Measurements from ENCODE around the gene FAM216B.

The FAM216B gene

GRCh38 chr13:42781352-42781751, at the start of gene FAM216B:
Gene FAM216B, plus strand, starts transcription at chr13:42781584. Its CDS starts 2,484 bp downstream, at chr13:42784068.
- no peak within 1 kb of the TSS for H2AFZ ChIP-seq (ENCODE audit: low read depth)
- TF ChIP-seq CTCF (conservative IDR thresholded peaks at IDR 0.05; ENCODE audit: low read depth, low read length): no peak
- H3K9ac ChIP-seq: no peak within 1 kb of the TSS
- no peaks in the 10 kb centered on the region for H4K20me1 ChIP-seq (ENCODE audit: insufficient read depth)
- H3K27me3 ChIP-seq (ENCODE audit: insufficient read depth, low read depth): no peaks in the 10 kb centered on the region
- no peak within 1 kb of the TSS for H3K4me2 ChIP-seq
- no peaks in the 10 kb centered on the region for H3K36me3 ChIP-seq (ENCODE audit: insufficient read depth)
- H3K79me2 ChIP-seq (ENCODE audit: insufficient read depth, low read depth): no peaks in the 10 kb centered on the region
- H3K4me1 ChIP-seq (ENCODE audit: low read depth, poor library complexity, severe bottlenecking): no peaks in the 10 kb centered on the region
- no peak within 1 kb of the TSS for H3K27ac ChIP-seq
- no peak within 1 kb of the TSS for H3K4me3 ChIP-seq (IDR thresholded peaks at IDR 0.05; ENCODE audit: insufficient read depth, low read depth, low read length)

- no peaks in the 10 kb centered on the region for H3K4me1 ChIP-seq (ENCODE audit: low read depth, poor library complexity, severe bottlenecking)
- no peaks in the 10 kb centered on the region for H4K20me1 ChIP-seq (ENCODE audit: insufficient read depth)
- no peak overlapping the region for H3K9ac ChIP-seq
- no peak overlapping the region for H3K4me3 ChIP-seq (IDR thresholded peaks at IDR 0.05; ENCODE audit: insufficient read depth, low read depth, low read length)
- no peak overlapping the region for H3K4me2 ChIP-seq
- no peaks in the 10 kb centered on the region for H3K79me2 ChIP-seq (ENCODE audit: insufficient read depth, low read depth)
- no peaks in the 10 kb centered on the region for H3K27me3 ChIP-seq (ENCODE audit: insufficient read depth, low read depth)
- no peak overlapping the region for H2AFZ ChIP-seq (ENCODE audit: low read depth)
- TF ChIP-seq CTCF (conservative IDR thresholded peaks at IDR 0.05; ENCODE audit: low read depth, low read length): no peak
- no peak overlapping the region for H3K27ac ChIP-seq
- no peaks in the 10 kb centered on the region for H3K36me3 ChIP-seq (ENCODE audit: insufficient read depth)
These were observed 49.3 kb upstream of the FAM216B start for GRCh38 chr13:42732073-42732472.

- Histone ChIP-seq H3K4me1 (ENCODE audit: low read depth, poor library complexity, severe bottlenecking) (no peaks in the 10 kb centered on the region), H2AFZ (ENCODE audit: low read depth) (no peak overlapping the region), H3K79me2 (ENCODE audit: insufficient read depth, low read depth) (no peaks in the 10 kb centered on the region), H3K27ac (no peak overlapping the region), H3K4me3 (IDR thresholded peaks at IDR 0.05; ENCODE audit: insufficient read depth, low read depth, low read length) (no peak overlapping the region), H3K27me3 (ENCODE audit: insufficient read depth, low read depth) (no peaks in the 10 kb centered on the region), H3K36me3 (ENCODE audit: insufficient read depth) (no peaks in the 10 kb centered on the region), H3K4me2 (no peak overlapping the region), H4K20me1 (ENCODE audit: insufficient read depth) (no peaks in the 10 kb centered on the region), H3K9ac (no peak overlapping the region)
- TF ChIP-seq CTCF (conservative IDR thresholded peaks at IDR 0.05; ENCODE audit: low read depth, low read length): no peak
These were observed 48.3 kb upstream of the FAM216B start for GRCh38 chr13:42733046-42733445.

GRCh38 chr13:42735010-42735409, 46.4 kb upstream of the FAM216B start:
- Histone ChIP-seq H3K4me1 (ENCODE audit: low read depth, poor library complexity, severe bottlenecking) (no peaks in the 10 kb centered on the region), H4K20me1 (ENCODE audit: insufficient read depth) (no peaks in the 10 kb centered on the region), H3K4me2 (no peak overlapping the region), H3K79me2 (ENCODE audit: insufficient read depth, low read depth) (no peaks in the 10 kb centered on the region), H3K9ac (no peak overlapping the region), H3K36me3 (ENCODE audit: insufficient read depth) (no peaks in the 10 kb centered on the region), H3K27me3 (ENCODE audit: insufficient read depth, low read depth) (no peaks in the 10 kb centered on the region), H3K4me3 (IDR thresholded peaks at IDR 0.05; ENCODE audit: insufficient read depth, low read depth, low read length) (no peak overlapping the region), H3K27ac (no peak overlapping the region), H2AFZ (ENCODE audit: low read depth) (no peak overlapping the region)
- no peak for TF ChIP-seq CTCF (conservative IDR thresholded peaks at IDR 0.05; ENCODE audit: low read depth, low read length)

Data from KMS-11 (cell line).